ENCODE results near the gene MPPED1.

MPPED1 gene

DNA sequence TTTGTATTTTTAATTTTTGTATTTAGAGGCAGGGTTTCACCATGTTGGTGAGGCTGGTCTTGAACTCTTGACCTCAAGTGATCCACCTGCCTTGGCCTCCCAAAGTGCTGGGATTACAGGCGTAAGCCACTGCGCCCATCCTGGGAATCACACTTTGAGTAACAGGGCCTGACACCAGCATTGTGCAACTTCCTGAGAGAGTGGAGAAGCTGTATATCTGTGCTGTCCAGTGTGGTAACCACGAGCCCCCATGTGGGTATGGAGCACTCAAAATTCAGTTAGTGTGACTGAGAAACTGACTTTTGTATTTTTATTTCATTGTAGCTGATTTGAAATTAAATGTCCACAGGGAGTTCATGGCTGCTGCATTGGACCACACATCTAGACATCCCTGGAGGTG, 36.2 kb downstream of the MPPED1 start:
- no peak for DNase-seq (ENCODE audit: low spot score)

DNA sequence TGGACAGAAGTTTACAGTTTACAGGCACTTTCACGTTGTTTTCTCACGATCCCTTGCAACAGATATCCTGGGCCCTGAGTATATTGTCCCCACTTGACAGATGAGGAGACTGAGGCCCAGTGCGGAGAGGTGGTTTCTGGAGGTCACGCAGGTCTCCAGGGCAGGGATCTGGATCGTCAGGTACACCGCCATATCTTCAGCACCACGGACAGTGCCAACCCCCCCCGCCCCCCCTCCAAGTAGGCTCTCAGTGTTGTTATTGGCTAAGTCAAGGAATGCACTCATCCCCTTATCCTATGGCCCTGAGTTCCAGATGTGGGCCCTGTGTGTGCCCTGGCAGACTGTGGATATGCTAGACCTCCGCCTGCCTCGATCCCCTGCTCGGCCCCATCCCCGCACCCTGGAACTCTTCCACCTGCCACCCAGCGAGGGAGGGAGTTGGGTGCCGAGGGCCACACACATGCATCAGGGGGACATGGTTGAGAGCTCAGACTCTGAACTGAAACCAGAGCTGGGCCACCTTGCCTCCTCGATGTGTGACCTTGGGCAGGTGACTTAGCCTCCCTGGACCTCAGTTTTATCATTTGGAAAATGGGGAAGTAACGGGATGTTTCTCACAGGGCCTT, 37.5 kb downstream of the MPPED1 start:
- DNase-seq (ENCODE audit: low spot score), result no peak

DNA sequence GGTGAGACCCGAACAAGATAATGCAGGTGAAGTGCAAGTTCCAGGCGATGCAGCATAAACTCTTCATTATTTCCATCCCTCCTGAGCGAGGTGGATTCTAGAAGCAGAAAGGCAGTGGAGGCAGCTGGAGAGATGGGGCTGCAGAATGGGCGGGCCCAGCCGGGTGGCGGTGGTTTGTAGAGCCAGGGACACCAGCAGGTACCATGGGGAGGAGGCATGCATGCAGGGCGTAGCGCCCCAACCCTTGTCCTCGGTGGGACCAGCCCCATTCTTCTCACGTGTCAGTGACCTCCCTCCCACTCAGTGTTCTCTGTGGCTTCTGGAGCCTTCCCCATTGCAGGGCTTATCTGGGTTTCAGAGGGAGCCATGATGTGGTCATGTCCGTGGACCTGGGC, 38.0 kb downstream of the MPPED1 start:
- no peak for DNase-seq (ENCODE audit: low spot score)

DNA sequence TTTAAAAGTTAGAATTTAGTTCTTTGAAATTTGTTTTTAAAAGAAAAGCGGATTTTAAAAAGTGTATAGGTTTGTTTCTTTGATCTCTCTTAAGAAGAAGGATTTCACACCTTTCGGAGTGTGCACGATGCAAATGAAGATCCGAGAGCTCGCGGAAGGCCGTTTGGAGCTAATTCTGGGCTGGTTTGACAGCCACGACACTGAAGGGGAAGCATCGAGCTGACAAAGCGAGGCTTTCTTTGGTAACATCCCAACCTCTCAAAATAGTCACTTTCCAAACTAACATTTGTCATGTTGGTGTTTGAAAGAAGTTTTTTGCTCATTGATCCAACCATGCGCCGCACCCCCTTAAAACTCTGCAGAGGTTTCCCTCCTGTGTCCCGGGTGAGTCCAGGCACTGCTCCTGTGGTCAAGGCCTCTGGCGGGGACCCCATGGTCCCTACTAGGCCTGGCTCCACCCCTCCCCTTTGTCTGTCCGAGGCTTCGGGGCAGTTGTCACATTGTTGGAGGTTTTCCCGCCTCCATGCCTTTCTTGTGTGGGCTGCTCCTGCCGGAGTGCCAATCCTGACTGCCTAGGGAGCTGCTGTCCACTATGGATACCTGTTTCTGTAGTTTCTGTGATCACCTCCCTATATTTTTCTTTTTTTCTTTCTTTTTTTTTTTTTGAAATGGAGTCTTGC, 39.7 kb downstream of the MPPED1 start:
- no peak for DNase-seq (ENCODE audit: low spot score)

DNA sequence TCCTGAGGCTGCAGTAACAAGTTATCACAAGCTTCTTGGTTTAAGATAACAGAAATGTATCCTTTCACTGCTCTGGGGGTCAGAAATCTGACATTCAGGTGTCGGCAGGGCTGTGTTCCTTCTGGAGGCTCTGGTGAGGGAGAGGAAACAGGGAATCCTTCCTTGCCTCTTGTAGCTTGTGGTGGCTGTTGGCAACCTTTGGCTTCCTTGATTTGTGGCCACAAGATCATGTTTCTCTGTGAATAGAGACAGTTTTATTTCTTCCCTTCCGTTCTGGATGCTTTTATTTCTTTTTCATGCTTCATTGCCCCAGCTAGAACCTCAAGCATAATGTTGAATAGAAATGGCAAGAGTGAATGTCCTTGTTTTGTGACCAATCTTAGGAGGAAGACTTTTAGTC, 44.0 kb downstream of the MPPED1 start:
- DNase-seq (ENCODE audit: low spot score), result no peak

DNA sequence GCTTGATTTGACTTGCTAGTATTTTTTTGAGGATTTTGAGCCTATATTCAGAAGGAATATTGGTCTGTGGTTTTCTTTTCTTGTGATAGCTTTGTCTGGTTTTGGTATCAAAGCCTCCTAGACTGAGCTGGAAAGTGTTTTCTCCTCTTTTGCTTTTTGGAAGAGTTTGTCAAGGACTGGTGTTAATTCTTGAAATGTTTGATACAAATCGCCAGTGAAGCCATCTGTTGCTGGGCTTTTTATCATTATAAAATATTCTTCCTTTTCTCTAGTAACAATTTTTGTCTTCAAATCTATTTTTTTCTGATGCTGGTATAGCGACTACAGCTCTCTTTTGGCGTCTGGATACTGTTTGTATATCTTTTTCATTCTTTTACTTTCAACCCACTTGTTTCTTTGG, 45.2 kb downstream of the MPPED1 start:
- no peak for DNase-seq (ENCODE audit: low spot score)

DNA sequence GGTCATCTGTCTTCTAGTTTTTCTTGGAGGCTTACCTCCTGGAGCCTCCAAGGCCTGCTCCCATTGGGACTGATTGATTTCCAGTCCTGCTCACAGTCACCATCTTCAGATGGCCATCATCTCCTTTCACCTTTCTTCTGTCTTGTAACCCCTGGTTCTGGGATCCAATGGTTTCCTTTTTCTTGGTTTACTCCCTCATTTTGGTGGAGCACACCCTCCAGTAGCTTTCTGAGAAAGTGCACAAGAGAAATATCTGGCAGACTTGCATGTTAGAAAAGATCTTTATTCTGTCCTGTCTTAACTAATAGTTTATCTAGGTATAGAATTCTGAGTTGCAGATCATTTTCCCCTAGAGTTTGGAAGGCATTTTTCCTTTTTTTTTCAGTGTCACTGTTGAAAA, 50.9 kb downstream of the MPPED1 start:
- DNase-seq (ENCODE audit: low spot score), result no peak

DNA sequence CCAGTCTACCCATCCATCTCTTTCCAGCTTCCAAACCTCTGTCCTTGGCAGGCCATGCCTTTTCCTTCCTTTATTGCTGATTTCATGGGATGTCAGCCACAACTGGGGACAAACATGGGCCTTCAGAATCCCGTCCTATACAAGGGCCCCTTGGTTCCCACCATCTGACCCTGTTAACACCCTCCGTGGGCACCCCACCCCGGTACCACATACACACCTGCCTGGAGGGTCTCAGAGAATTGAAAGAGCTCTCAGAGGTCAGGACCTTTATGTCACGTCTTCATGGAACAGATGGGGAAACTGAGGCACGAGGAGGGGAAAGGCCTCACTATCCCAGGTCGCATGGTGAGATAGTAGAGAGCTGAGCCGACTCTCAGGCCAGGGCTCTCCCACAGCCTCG, 53.0 kb downstream of the MPPED1 start:
- DNase-seq (ENCODE audit: low spot score), result no peak

DNA sequence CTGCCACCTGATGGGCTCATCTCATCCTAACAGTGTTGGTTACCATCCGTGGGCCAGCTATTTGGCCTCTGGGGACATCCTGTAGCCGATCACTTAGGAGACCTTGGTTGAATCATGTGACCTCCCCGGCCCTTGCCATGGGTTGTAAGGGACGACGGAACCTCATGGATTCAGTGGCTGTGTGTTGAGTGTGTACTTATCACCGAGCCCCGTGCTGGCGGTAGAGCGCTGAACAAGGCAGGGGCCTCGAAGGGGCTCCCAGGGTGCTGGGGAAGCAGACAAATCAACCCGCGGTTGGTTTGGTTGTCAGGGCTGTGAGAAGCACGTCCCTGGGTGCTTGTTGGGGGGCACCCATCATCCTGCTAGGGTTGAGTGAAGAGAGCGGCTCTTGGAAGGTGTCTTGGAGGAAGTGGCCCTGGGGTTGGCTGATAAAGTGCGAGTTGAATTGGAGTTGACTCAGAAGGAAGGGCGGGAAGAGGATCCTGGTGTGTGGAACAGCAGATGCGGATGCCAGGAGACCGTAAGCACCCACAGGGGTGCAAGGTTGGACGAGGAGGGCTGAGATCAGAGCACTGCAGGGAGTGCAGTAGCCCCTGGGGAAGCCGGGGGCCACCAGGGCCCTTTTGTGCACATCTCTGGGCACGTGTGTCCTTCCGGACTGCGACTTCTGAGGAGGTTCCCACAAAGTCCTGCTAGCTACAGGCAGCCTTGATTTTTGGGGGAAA, 53.6 kb downstream of the MPPED1 start:
- DNase-seq (ENCODE audit: low spot score), result no peak

DNA sequence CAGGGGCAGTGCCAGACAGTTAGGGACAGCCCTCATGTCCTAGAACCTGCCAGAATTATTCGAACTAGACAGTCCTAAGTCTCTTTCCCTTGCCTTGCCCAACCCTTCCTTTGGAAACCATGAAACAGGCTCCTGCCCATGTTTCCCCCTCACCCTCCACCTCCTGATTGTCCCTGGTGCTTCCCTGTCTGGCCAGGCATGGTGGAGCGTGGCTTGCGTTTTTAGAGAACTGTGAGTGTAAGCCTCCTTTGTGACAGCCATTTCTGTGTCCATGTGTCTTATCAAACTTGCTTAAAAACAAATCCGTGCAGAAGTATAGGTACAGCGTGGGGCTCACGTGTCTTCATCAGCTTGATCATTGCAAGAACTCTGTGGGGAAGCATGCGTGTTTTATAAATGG, 54.9 kb downstream of the MPPED1 start:
- no peak for DNase-seq (ENCODE audit: low spot score)

DNA sequence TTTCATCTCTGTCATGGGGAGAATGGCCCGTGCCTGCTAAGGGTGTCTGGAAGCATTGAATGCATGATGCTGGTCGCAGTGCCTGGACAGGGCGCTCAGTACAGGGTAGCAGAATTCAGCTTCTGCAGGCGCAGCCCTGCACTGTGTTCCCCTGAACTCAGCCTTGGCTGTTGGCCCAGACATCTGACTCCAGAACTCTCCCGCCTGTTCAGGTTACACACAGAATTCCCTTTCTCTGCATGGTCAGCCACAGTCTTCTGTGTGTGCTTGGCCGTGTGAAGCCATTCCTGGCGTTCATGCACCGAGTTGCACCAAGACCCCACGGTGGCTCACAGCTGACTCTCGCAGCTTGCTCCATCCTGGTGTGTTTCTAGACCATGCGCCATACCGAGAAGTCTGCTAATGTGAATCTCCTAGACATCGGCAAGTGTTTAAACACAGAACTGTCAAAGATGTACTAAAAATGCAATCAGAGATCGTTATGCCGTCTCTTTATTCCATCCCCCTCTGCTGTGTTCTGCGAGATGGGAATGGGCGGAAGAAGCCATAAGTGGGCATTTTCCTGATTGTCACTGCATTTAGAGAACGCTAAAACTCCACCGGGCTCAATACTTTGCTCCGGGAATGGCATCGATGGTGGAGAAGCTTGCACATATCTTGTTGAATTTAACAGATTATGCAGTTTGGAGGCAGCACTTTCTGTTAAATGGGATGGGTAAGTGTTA, 55.6 kb downstream of the MPPED1 start:
- DNase-seq (ENCODE audit: low spot score), result no peak

DNA sequence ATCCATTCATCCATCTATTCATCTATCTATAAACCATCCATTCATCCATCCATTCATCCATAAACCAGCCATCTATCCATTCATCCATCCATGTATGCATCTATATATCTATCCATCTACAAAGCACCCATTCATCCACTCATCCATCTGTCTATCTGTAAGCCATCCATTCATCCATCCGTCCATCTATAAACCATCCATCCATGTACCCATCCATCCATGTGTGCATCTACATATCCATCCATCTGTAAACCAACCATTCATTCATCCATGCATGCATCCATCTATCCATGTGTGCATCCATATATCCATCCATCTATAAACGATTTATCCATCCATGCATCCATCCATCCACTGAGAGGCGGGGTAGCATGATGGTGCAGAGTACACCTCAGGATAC, 58.4 kb downstream of the MPPED1 start:
- no peak for DNase-seq (ENCODE audit: low spot score)

DNA sequence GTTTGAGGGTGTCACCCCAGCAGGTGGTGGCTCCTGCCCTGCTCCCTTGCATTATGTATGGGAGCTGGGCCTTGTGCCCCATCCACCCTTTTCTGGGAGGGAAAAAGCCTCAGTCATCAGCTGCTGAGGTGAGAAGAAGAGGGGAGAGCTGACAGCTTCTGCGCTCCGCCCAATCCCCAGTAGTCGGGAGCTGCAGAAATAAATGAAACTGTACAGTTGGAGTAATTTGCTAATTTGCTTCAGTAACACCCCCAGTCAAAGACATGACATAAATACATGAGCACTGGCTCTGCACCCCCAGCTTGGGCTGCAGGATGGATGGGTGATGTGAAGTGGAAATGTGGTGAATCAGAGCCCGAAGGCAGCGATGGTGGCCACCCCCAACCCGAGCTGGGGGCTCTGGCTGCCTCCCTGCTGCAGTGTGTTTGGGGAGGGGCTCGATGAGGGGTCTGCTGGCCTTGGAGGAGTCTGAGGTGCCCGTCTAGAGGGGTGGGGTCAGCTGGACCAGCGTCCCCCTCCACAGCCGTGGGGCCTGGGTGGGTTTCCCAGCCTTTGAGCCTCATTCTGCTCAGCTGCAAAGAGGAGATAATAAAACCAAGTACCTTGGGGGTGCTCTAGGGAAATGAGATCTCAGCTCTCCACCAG, 59.2 kb downstream of the MPPED1 start:
- DNase-seq (ENCODE audit: low spot score), result no peak

DNA sequence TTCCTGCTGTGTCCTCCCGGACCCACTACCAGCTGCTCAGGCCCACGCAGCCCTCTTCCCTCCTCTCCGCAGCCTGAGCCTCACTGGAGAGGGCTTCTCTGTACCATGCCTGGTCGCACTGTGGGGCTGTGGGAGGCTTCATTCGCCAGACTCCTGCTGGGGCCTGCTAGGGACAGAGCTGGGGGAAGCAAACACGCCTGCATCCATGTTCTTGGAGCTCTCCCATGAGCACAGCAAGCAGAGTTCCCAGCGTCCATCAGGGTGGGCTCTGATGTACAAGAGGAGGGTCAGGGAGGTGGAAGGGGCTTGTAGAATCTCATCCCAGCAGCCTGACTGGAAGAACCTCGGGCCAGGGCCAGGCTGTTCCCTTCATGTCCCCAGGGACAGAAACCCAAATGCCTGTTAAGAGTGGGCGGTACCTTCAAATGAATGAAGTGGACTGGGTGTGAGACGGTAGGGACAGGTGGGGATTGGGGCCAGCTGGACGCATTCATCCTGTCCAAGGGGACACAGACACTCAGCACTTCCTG, 59.9 kb downstream of the MPPED1 start:
- no peak for DNase-seq (ENCODE audit: low spot score)

DNA sequence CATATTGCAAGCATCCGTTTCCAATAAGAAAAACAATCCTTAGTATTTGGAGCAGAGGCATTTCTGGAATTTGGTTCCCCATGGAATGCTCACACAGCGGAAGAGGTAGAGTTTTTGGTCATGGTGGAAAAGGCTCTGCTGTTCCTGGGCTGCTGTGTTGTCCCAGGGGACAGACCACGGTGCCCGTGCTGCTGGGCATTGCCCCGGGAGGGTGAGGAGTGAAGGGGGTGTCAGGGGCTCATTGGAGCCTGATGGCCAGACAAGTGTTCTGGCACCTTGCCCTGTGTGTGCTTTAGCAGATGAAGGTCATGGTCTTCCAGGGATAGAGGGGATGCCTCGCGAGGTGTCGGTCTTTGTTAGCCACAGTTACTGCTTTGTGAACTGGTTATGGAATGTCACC, 61.2 kb downstream of the MPPED1 start:
- DNase-seq (ENCODE audit: low spot score), result no peak

DNA sequence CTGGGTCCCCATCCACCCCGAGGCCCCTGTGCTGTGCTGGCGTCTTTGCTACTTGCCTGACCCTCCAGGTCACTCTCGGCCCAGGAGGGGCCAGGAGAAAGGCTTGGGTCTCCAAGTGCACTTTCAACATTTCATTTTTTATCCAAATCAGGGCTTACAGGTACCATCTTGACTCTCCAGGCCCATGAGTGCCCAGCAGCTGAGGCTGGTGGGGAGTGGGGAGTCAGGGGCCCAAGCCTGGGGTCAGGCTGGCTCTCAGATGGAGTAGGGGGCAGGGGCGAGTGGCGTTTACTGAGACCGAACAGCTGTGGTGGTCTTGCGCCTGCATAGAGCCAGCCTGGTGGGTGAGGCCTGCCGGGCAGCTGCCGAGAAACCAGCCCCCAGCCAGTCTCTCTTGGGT, 61.6 kb downstream of the MPPED1 start:
- no peak for DNase-seq (ENCODE audit: low spot score)

DNA sequence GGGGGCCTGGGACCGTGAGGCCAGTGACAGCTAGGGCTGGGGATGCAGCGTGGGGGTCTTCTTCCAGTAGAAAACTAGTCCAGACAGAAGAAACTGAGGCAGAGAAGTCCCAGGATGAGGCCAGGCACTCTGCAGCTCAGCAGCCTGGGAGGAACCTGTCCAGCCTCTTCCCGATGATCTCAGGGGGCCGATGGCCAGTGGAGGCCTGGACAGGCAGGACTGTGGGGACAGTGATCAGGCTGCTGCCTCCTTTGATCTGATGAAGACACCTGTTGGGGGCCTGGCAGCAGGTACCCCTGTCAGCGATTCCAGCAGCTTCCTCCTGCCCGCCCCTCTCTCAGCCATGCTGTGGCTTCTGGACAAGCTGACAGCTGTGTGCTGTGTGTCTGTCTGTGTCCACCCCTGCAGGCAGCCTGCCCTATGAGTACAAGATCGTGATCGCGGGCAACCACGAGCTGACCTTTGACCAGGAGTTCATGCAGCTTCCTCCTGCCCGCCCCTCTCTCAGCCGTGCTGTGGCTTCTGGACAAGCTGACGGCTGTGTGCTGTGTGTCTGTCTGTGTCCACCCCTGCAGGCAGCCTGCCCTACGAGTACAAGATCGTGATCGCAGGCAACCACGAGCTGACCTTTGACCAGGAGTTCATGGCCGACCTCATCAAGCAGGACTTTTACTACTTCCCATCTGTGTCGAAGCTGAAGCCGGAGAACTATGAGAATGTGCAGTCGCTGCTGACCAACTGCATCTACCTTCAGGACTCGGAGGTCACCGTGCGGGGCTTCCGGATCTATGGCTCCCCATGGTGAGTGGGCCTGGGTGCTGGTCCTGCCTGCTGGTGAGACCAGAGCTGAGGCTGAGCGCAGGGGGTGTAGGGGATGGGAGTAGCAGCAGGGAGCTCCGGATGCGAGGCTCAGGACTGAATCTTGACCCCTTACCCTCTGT, 62.6 kb downstream of the MPPED1 start:
- DNase-seq (ENCODE audit: low spot score), result no peak

DNA sequence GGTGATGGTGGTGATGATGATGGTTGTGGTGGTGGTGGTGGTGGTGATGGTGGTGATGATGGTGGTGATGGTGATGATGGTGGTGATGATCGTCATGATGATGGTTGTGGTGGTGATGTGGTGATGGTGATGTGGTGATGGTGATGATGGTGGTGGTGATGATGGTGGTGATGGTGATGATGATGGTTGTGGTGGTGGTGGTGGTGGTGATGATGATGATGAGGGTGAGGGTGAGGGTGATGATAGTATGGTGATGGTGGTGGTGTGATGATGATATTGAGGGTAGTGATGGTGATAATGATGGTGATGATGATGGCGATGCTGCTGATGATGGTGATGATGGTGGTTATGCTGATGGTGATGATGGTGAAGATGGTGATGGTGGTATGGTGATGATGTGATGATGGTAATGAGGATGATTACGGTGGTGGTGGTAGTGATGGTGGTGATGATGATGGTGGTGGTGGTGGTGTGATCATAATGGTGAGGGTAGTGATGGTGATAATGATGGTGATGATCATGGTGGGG, 63.8 kb downstream of the MPPED1 start:
- DNase-seq (ENCODE audit: low spot score), result no peak

DNA sequence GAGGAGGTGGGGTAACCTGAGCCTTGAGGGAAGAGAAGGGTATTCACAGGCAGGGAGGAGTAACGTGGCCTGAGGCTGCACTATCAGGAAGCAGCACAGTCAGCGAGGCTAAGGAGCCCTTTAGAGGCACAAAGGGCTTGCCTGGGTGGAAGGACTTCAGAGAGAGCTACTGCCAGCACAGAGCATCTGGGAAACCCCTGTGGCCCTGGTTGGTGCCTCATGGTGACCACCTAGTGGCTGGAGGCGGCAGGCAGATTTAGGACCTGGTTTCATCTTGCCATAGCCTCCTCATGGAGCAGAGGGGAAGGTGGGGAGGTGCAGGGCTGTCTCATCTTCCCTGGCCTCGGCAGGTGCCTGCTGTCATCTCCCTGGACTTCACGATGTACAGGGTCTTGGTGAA, 64.5 kb downstream of the MPPED1 start:
- no peak for DNase-seq (ENCODE audit: low spot score)
